Stimulated activated CD8-positive, alpha-beta memory T cell treated with anti-CD3 and anti-CD28 coated beads, Interleukin-12 subunit alpha, Interleukin-12 subunit beta, amount 100 ng/mL, for 1 hour (primary cell): ENCODE results near the gene ZNF17.

ENCODE experiments used
- DNase-seq: peaks from one replicate; pipeline ENCODE4 v3.0.0-alpha.2; 2020; ENCODE audit warnings: low read depth

The ZNF17 gene

GRCh38 chr19:57434386-57435061, 23.6 kb downstream of the ZNF17 start:
- no peak for DNase-seq

- DNase-seq = peak; percentile 95
Observed at GRCh38 chr19:57435062-57435978, 24.4 kb downstream of the ZNF17 start, which contains the start of gene ZNF749. TSS of gene ZNF749 (plus strand) at chr19:57435325. CDS start at chr19:57435579, 254 bp downstream.

GRCh38 chr19:57436417-57436816, 25.5 kb downstream of the ZNF17 start:
- no peak for DNase-seq

DNA sequence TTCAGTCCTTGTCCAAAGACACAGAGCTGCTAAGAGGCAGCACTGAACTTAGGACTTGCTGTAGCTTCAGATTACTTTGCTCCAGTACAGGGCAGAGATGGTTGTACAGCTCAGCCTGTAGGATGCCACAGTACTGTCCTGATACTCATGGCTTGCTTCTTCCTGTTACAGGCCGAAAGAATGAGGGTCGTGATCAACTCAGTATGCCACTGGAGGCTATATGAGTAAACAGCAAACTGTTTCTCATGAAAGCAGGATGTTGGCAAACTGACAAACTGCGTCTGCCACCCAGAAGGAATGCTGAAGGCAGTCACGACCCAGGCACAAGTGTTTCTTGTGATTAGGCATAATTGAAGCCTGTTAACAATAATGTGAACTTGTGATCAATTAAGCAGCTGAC, 27.0 kb downstream of the ZNF17 start:
- no peak for DNase-seq

DNA sequence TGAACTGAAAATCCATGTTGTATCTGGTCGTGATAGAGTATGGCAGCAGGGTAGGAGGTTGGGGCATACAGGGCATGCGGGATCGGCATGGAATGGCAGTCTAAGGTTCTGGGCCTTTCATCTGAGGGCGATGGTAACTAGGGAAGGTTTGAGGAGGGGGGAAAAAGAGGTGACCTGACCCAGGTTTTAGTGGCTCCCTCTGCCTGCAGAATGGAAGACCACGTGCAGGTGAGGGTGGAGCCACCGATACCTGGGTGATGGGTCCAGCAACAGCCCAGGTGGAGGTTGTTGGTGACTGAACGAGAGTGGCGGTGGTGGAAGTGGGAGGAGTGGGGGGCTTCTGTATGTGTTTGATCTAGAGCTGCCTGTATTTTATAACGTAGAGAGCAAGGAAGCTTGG, 28.0 kb downstream of the ZNF17 start:
- DNase-seq = no peak

DNA sequence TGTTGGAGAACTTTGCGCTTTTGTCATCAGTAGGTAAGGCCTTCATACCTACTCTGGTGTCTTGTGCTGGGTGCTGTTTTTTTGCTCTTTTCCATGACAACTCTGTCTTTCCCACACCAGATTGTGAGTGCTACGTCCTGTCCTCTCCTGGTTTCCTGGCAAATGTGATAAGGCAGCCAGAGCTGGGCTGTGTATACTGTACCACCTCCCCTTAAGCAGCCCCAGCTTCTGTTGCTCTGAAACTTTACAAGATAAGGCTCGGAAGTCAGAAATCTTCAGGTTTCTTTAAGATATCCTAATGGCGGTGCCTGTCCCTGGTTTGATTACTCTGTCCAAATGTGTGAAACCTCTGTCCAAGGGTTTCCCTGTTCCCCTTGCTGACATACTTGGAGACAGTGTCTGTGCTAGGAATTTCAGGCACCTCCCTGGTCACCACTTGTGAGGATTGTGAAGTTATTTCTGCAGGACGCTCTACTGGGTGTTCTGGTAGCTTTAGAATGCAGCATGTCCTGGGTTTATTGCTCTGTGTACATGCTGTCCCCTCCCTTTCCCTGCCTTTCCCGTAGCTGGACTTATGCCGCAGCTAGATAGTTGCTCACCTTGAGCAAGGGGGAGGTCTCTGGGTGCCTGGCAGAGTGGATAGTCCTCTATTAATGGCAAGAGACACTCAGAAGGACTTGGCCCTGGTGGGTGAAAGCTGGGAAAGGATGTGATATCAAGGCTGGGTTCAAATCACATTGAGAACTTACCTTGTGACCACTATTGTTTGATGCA, 31.2 kb downstream of the ZNF17 start:
- no peak for DNase-seq

DNA sequence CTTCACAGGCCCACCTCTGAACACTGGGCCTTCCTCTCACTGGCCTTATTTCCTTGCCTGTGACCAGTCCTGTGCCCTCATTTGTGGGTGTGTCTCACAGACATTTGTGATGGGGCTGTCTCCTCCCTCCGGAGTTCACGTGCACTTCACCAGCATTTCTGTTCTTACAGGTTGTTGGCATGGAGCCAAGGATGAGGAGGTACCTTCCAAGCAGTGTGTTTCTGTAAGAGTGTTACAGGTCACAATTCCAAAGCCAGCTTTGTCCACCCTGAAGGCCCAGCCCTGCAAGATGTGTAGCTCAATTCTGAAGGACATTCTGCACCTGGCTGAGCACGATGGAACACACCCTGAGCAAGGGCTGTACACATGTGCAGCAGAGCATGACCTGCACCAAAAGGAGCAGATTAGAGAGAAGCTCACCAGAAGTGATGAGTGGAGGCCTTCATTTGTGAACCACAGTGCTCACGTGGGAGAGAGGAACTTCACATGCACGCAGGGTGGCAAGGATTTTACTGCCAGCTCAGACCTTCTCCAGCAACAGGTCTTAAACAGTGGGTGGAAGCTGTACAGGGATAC, 32.2 kb downstream of the ZNF17 start:
- no peak for DNase-seq

- no peak for DNase-seq
Observed at GRCh38 chr19:57452307-57452706, 41.3 kb downstream of the ZNF17 start.

DNA sequence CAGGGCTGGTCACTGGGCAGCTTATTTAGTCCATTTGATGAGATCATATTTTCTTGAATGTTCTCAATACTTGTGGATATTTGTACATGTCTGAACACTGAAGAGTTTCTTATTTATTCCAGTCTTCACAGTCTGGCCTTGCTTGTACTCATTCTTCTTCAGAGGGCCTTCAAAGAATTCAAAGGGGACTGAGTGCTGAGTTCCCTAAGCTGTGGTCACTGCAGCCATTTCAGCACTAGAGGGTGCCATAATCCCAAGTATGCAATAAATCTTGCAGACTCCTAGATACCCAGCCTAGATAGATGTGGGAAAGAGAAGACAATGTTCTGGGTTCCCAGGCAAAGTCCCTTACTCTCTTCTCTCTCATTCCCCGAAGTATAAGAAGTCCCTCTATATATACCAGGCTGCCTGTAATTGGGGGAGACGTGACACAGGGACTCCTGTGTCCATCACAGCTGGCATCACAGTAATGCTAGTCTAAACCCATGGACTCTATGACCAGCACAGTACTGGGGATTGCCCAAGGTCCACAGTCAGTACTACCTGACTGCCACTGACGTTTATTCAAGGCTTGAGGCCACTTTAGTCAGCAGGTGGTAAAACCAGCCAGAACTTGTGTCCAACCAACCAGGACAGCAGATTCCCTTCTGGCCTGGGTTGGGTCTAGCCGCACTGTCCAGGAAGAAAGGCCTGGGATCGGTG, 54.9 kb downstream of the ZNF17 start:
- DNase-seq = no peak

DNA sequence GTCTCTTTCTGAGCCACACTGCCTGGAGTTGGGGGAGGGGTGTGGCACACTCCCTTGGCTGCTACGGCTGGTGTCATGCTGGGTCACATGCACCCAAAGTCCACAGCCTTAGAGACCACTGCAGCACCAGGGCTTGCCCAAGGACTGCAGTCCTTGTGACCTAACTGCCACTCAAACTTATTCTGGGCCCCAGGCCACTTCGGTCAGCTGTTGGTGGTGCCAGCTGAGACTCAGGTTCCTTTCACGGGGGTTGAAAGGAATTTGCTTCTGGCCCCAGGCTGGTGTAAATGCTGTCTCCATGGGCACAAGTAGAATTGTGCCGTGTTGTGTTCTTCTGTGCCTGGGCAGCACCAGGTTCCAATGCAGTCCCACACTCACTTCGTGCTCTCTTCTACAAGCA, 55.5 kb downstream of the ZNF17 start:
- no peak for DNase-seq
